HCT116 (cell line): Measurements from ENCODE around the gene ATP8A2. TPM values are rescaled to one million over a fixed set of nuclear protein-coding genes. Genes with fewer than 3 reads are reported as not detected.

ENCODE experiments used
- ATAC-seq: fragments of 200-7000 bp; cut with Tn5 transposase; 2 replicates; pipeline ENCODE4 v1.9.1; 2020; ENCODE audit warnings: mild to moderate bottlenecking, moderate library complexity
- BruUV-seq: library from RNA; stranded (reverse); fragments of 400-500 nt; replicated peaks from 2 replicates; lab custom pipeline; 2021; lab: Mats Ljungman, UMichigan
- CTCF ChIA-PET: fragments of 300-600 bp; sonication (Branson Sonifier 250); formaldehyde crosslinking; loops from one replicate; lab custom pipeline; 2021; ENCODE audit warnings: antibody characterized with exemption; lab: Charles Lee
- POLR2A ChIA-PET: fragments of 300-600, 350-600 bp; sonication (Branson Sonifier 250); formaldehyde crosslinking; loops from one replicate; lab custom pipeline; 2021; ENCODE audit warnings: antibody characterized with exemption; lab: Charles Lee
- RAD21 ChIA-PET, 2 experiments: fragments of 300-600 bp; sonication (Branson Sonifier 250); formaldehyde crosslinking; loops; one replicate each; lab custom pipeline; 2023; ENCODE audit warnings: low total read pairs in 2 of 2; ENCODE audit not compliant: uncharacterized antibody in 2 of 2, unreplicated experiment in 2 of 2, low non-redundant PET in 1 of 2; lab: Charles Lee
- DNase-seq: peaks from one replicate; pipeline ENCODE4 v3.0.0-alpha.2; 2010; ENCODE audit warnings: low read depth, low spot score
- H2AFZ ChIP-seq: fragments of 200-600 bp; shearing (Covaris generic), sonication (generic); 2 replicates; pipeline ENCODE4 v1.6.1; 2017; ENCODE audit warnings: low read depth, mixed run types, mixed read lengths, antibody characterized with exemption, low read length; ENCODE audit not compliant: poor library complexity, severe bottlenecking
- H3K27ac ChIP-seq: 2 replicates; pipeline ENCODE4 v1.5.1; 2012; ENCODE audit warnings: low read depth, low read length
- H3K27me3 ChIP-seq: fragments of 200-600 bp; sonication (generic); 2 replicates; pipeline ENCODE4 v1.6.1; 2016; ENCODE audit warnings: mixed run types, low read length, mixed read lengths; ENCODE audit not compliant: insufficient read depth
- H3K36me3 ChIP-seq, 2 experiments: fragments of 200-500 bp in 1 of 2; fragments of 200-600 bp in 1 of 2; sonication (Bioruptor generic) in 1 of 2; sonication (generic) in 1 of 2; 2 replicates each; pipeline versions ENCODE4 v1.5.1 to v1.6.1; 2014 to 2016; ENCODE audit warnings: low read length in 2 of 2, inconsistent platforms in 1 of 2, mixed read lengths in 1 of 2, mixed run types in 1 of 2; ENCODE audit not compliant: insufficient read depth in 2 of 2, control insufficient read depth in 1 of 2
- H3K4me1 ChIP-seq, 2 experiments: fragments of 200-600 bp in 1 of 2; sonication (generic) in 1 of 2; 2 replicates each; pipeline versions ENCODE4 v1.5.1 to v1.6.1; 2012 to 2017; ENCODE audit warnings: low read length in 2 of 2, inconsistent platforms in 1 of 2, mild to moderate bottlenecking in 1 of 2, mixed read lengths in 1 of 2, mixed run types in 1 of 2, moderate library complexity in 1 of 2; ENCODE audit not compliant: insufficient read depth in 2 of 2, control insufficient read depth in 1 of 2
- H3K4me2 ChIP-seq: fragments of 200-600 bp; sonication (generic); 2 replicates; pipeline ENCODE4 v1.6.1; 2017; ENCODE audit warnings: mixed run types, low read length, mixed read lengths
- H3K4me3 ChIP-seq, 2 experiments: fragments of 200-600 bp in 1 of 2; sonication (generic) in 1 of 2; replicated peaks in 1 of 2; 2 replicates each; pipeline ENCODE4 v1.5.1; 2011 to 2016; ENCODE audit warnings: low read length in 2 of 2, control low read depth in 1 of 2, low read depth in 1 of 2, mild to moderate bottlenecking in 1 of 2, mixed read lengths in 1 of 2, mixed run types in 1 of 2
- H3K79me2 ChIP-seq: fragments of 200-600 bp; sonication (generic); 2 replicates; pipeline ENCODE4 v1.6.1; 2017; ENCODE audit warnings: mild to moderate bottlenecking, mixed run types, low read length, moderate library complexity, mixed read lengths; ENCODE audit not compliant: insufficient read depth
- H3K9ac ChIP-seq: fragments of 200-600 bp; sonication (generic); 2 replicates; pipeline ENCODE4 v1.6.1; 2016; ENCODE audit warnings: low read length, mixed read lengths
- H3K9me2 ChIP-seq: fragments of 200-600 bp; sonication (generic), shearing (Covaris generic); 2 replicates; pipeline ENCODE4 v1.6.1; 2017; ENCODE audit warnings: mixed run types, mild to moderate bottlenecking, moderate library complexity; ENCODE audit not compliant: insufficient read depth
- H3K9me3 ChIP-seq, 2 experiments: fragments of 200-500 bp in 1 of 2; fragments of 200-600 bp in 1 of 2; sonication (Bioruptor generic) in 1 of 2; sonication (generic) in 1 of 2; 2 replicates each; pipeline ENCODE4 v1.6.1; 2014 to 2017; ENCODE audit warnings: low read length in 2 of 2, mixed read lengths in 2 of 2, inconsistent platforms in 1 of 2, low read depth in 1 of 2, mild to moderate bottlenecking in 1 of 2, mixed run types in 1 of 2, moderate library complexity in 1 of 2; ENCODE audit not compliant: control insufficient read depth in 1 of 2, insufficient read depth in 1 of 2
- H4K20me1 ChIP-seq: fragments of 200-600 bp; sonication (generic), shearing (Covaris generic); 2 replicates; pipeline ENCODE4 v1.6.1; 2017; ENCODE audit warnings: mixed run types, mild to moderate bottlenecking, moderate library complexity; ENCODE audit not compliant: insufficient read depth
- CBX3 ChIP-seq: IDR thresholded peaks from 2 replicates; pipeline ENCODE4 v1.6.1; 2012; ENCODE audit warnings: low read depth
- CEBPB ChIP-seq: IDR thresholded peaks from 2 replicates; pipeline ENCODE4 v1.6.1; 2012; ENCODE audit warnings: low read depth
- EGR1 ChIP-seq: IDR thresholded peaks from 2 replicates; pipeline ENCODE4 v1.6.1; 2012; ENCODE audit warnings: low read depth
- ELF1 ChIP-seq: IDR thresholded peaks from 2 replicates; pipeline ENCODE4 v1.6.1; 2012; ENCODE audit warnings: low read depth, borderline replicate concordance
- EZH2 ChIP-seq: fragments of 200-600 bp; sonication (generic); IDR thresholded peaks from 2 replicates; pipeline ENCODE4 v1.6.1; 2017; ENCODE audit warnings: antibody characterized with exemption, mixed run types
- EZH2phosphoT487 ChIP-seq: fragments of 200-600 bp; IDR thresholded peaks from 2 replicates; pipeline ENCODE4 v1.6.1; 2018; ENCODE audit warnings: antibody characterized with exemption, borderline replicate concordance
- FOSL1 ChIP-seq: IDR thresholded peaks from 2 replicates; pipeline ENCODE4 v1.6.1; 2012; ENCODE audit warnings: low read depth
- JUND ChIP-seq: IDR thresholded peaks from 2 replicates; pipeline ENCODE4 v1.6.1; 2012
- POLR2A ChIP-seq: IDR thresholded peaks from 2 replicates; pipeline ENCODE4 v1.7.0; 2011; ENCODE audit warnings: borderline replicate concordance; ENCODE audit not compliant: insufficient read depth, insufficient read length; ENCODE audit errors: extremely low read depth
- SIN3A ChIP-seq: IDR thresholded peaks from 2 replicates; pipeline ENCODE4 v1.6.1; 2012; ENCODE audit warnings: low read depth
- SP1 ChIP-seq: IDR thresholded peaks from 2 replicates; pipeline ENCODE4 v1.6.1; 2012; ENCODE audit warnings: low read depth
- SRF ChIP-seq: IDR thresholded peaks from 2 replicates; pipeline ENCODE4 v1.6.1; 2012; ENCODE audit warnings: low read depth
- TCF7L2 ChIP-seq: IDR thresholded peaks from 2 replicates; pipeline ENCODE4 v1.7.0; 2011; ENCODE audit warnings: borderline replicate concordance, inconsistent platforms; ENCODE audit not compliant: insufficient read depth, insufficient read length; ENCODE audit errors: extremely low read depth
- YY1 ChIP-seq: IDR thresholded peaks from 2 replicates; pipeline ENCODE4 v1.6.1; 2011; ENCODE audit warnings: low read length, low read depth, moderate library complexity, mild to moderate bottlenecking; ENCODE audit not compliant: insufficient replicate concordance; ENCODE audit errors: extremely low read depth
- ZFX ChIP-seq: fragments of 450-650 bp; IDR thresholded peaks from 2 replicates; pipeline ENCODE4 v1.6.1; 2017
- ZNF274 ChIP-seq: fragments of 200-500 bp; sonication (Bioruptor generic); IDR thresholded peaks from 2 replicates; pipeline ENCODE4 v1.6.1; 2014; ENCODE audit warnings: mild to moderate bottlenecking, low read depth, low read length, inconsistent platforms
- intact Hi-C: fragments of 100-400 bp; cut with micrococcal nuclease; formaldehyde crosslinking; loops from 2 replicates; pipeline ENCODE4 v1.10.0; 2022
- total RNA-seq: library from RNA; stranded (reverse); gene quantifications from one replicate; pipeline ENCODE4 v1.2.1, GENCODE V29; 2021; ENCODE audit not compliant: unreplicated experiment
- TF ChIP-seq, protein P1 (sequence below): IDR thresholded peaks from 2 replicates; pipeline ENCODE4 v1.6.1; 2012
- TF ChIP-seq, protein P2 (sequence below): IDR thresholded peaks from 2 replicates; pipeline ENCODE4 v1.6.1; 2012; ENCODE audit warnings: low read depth
- TF ChIP-seq, protein P3 (sequence below), 3 experiments: fragments of 200-600 bp in 1 of 3; sonication (generic) in 1 of 3; IDR thresholded peaks in 2 of 3; conservative IDR thresholded peaks in 1 of 3; 2 replicates each; pipeline ENCODE4 v1.5.1; 2012 to 2017; ENCODE audit warnings: low read depth in 2 of 3, low read length in 2 of 3, antibody characterized with exemption in 1 of 3, borderline replicate concordance in 1 of 3, control low read depth in 1 of 3, mild to moderate bottlenecking in 1 of 3, mixed read lengths in 1 of 3, mixed run types in 1 of 3, moderate library complexity in 1 of 3; ENCODE audit not compliant: insufficient read depth in 1 of 3

The ATP8A2 gene
- total RNA-seq, 1 experiment from 2014 or later = not detected

DNA sequence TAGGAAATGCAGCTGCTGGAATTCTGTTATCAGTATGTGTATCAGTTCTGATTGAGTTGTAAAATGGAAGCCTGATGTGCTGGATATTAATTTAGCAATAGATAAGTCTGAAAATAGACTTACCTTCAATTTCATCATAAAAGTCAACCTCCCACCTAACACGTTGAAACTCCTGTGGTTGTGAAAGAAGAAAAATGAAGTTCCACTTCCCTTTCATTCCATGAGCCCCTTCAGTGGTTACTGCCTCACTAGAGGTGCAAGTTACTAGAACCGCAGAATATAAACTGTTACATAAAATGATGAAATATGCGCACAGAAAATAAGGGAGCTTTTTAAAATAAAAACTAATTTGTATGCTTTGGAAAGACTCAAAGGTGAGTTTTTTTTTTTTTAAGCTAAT, 430.8 kb downstream of the ATP8A2 start:
- H3K27ac ChIP-seq = no peak overlapping the region
- no peak overlapping the region for H3K4me2 ChIP-seq
- H2AFZ ChIP-seq = no peak overlapping the region
- ChIA-PET RAD21 (no interaction called here), CTCF (no interaction called here), POLR2A (no interaction called here)
- no peak overlapping the region for H3K9ac ChIP-seq
- no TSS peak for BruUV-seq
- no peak overlapping the region for H3K4me3 ChIP-seq
- no peaks in the 10 kb centered on the region for H3K79me2 ChIP-seq
- H3K36me3 ChIP-seq = no peaks in the 10 kb centered on the region
- no peaks in the 10 kb centered on the region for H3K9me3 ChIP-seq
- TF ChIP-seq FOSL1 (no peak), SRF (no peak), EZH2phosphoT487 (no peak), TCF7L2 (no peak), EZH2 (no peak), EGR1 (no peak), ZFX (no peak), SIN3A (no peak), ZNF274 (no peak), POLR2A (no peak), SP1 (no peak), JUND (no peak), CEBPB (no peak), YY1 (no peak), CBX3 (no peak), ELF1 (no peak)
- TF ChIP-seq, protein P1, sequence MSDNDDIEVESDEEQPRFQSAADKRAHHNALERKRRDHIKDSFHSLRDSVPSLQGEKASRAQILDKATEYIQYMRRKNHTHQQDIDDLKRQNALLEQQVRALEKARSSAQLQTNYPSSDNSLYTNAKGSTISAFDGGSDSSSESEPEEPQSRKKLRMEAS = no peak
- TF ChIP-seq, protein P2, sequence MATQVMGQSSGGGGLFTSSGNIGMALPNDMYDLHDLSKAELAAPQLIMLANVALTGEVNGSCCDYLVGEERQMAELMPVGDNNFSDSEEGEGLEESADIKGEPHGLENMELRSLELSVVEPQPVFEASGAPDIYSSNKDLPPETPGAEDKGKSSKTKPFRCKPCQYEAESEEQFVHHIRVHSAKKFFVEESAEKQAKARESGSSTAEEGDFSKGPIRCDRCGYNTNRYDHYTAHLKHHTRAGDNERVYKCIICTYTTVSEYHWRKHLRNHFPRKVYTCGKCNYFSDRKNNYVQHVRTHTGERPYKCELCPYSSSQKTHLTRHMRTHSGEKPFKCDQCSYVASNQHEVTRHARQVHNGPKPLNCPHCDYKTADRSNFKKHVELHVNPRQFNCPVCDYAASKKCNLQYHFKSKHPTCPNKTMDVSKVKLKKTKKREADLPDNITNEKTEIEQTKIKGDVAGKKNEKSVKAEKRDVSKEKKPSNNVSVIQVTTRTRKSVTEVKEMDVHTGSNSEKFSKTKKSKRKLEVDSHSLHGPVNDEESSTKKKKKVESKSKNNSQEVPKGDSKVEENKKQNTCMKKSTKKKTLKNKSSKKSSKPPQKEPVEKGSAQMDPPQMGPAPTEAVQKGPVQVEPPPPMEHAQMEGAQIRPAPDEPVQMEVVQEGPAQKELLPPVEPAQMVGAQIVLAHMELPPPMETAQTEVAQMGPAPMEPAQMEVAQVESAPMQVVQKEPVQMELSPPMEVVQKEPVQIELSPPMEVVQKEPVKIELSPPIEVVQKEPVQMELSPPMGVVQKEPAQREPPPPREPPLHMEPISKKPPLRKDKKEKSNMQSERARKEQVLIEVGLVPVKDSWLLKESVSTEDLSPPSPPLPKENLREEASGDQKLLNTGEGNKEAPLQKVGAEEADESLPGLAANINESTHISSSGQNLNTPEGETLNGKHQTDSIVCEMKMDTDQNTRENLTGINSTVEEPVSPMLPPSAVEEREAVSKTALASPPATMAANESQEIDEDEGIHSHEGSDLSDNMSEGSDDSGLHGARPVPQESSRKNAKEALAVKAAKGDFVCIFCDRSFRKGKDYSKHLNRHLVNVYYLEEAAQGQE = no peak
- TF ChIP-seq, protein P3, sequence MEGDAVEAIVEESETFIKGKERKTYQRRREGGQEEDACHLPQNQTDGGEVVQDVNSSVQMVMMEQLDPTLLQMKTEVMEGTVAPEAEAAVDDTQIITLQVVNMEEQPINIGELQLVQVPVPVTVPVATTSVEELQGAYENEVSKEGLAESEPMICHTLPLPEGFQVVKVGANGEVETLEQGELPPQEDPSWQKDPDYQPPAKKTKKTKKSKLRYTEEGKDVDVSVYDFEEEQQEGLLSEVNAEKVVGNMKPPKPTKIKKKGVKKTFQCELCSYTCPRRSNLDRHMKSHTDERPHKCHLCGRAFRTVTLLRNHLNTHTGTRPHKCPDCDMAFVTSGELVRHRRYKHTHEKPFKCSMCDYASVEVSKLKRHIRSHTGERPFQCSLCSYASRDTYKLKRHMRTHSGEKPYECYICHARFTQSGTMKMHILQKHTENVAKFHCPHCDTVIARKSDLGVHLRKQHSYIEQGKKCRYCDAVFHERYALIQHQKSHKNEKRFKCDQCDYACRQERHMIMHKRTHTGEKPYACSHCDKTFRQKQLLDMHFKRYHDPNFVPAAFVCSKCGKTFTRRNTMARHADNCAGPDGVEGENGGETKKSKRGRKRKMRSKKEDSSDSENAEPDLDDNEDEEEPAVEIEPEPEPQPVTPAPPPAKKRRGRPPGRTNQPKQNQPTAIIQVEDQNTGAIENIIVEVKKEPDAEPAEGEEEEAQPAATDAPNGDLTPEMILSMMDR (IDR thresholded peaks at IDR 0.05 in 2 of 3, conservative IDR thresholded peaks at IDR 0.05 in 1 of 3; ENCODE audit: borderline replicate concordance in 1 of 3, insufficient read depth in 1 of 3, low read depth in 2 of 3, low read length in 2 of 3) = no peak
- DNase-seq (no peak), ATAC-seq (no peak)
- H3K4me1 ChIP-seq = no peaks in the 10 kb centered on the region
- no peaks in the 10 kb centered on the region for H3K9me2 ChIP-seq
- H4K20me1 ChIP-seq = no peaks in the 10 kb centered on the region
- intact Hi-C loops = no loop called here
- H3K27me3 ChIP-seq = peaks cover 55% of the 10 kb centered on the region
